ENCODE results near the gene USP32.

GRCh38 chr17:60135951-60136666, 255.8 kb downstream of the USP32 start:
- no peak for TF ChIP-seq CTCF (IDR thresholded peaks at IDR 0.05)
- no peak for TF ChIP-seq EZH2 (IDR thresholded peaks at IDR 0.05; ENCODE audit: borderline replicate concordance, insufficient read depth, low read depth, low read length, poor library complexity, severe bottlenecking)

All from B cell (primary cell).